K562 (cell line): ENCODE results near the gene DCLK1. TPM values are rescaled to one million over a fixed set of nuclear protein-coding genes. Genes with fewer than 3 reads are reported as not detected.

Source experiments
- ATAC-seq: fragments of 200-7000 bp; cut with Tn5 transposase; 3 replicates; pipeline ENCODE4 v1.9.1; 2020; ENCODE audit warnings: moderate library complexity
- BruUV-seq: library from RNA; stranded (reverse); fragments of 400-500 nt; replicated peaks from 2 replicates; lab custom pipeline; 2021; lab: Mats Ljungman, UMichigan
- CTCF ChIA-PET: fragments of 300-600 bp; formaldehyde crosslinking; extraction: SDS; loops from one replicate; lab custom pipeline; 2021; ENCODE audit warnings: low intra/inter-chr PET ratio; lab: Yijun Ruan, JAX
- POLR2A ChIA-PET: fragments of 300-600, 350-650 bp; sonication (Branson Sonifier 250); formaldehyde crosslinking; extraction: SDS; loops from one replicate; lab custom pipeline; 2021; ENCODE audit warnings: antibody characterized with exemption, inconsistent platforms; lab: Yijun Ruan, JAX
- DNase-seq, 4 experiments: peaks; one replicate each; pipeline versions ENCODE4 v3.0.0 to v3.0.0-alpha.2; 2011 to 2018; ENCODE audit warnings: low spot score in 3 of 4, mixed read lengths in 3 of 4; ENCODE audit errors: extremely low read depth in 1 of 4
- FAIRE-seq: peaks from 2 replicates; lab custom pipeline; 2011; peaks lifted over from hg19 to GRCh38; lab: Jason Lieb, UNC
- H2AFZ ChIP-seq: 2 replicates; pipeline ENCODE4 v1.6.0; 2011; ENCODE audit warnings: low read depth, low read length, control low read depth, inconsistent platforms
- H3K27ac ChIP-seq: fragments of 200-600 bp; 3 replicates; pipeline ENCODE4 v1.8.0; 2011; ENCODE audit warnings: low read depth, mild to moderate bottlenecking, control low read depth, inconsistent platforms, low read length, moderate library complexity, mixed read lengths; ENCODE audit errors: extremely low read depth
- H3K27me3 ChIP-seq, 2 experiments: fragments of 300-600 bp in 1 of 2; 2 replicates in 1 of 2; 3 replicates in 1 of 2; pipeline versions ENCODE4 v1.6.0 to v1.8.0; 2011; ENCODE audit warnings: inconsistent platforms in 2 of 2, low read length in 2 of 2, mild to moderate bottlenecking in 1 of 2, mixed read lengths in 1 of 2, moderate library complexity in 1 of 2; ENCODE audit not compliant: control insufficient read depth in 2 of 2, insufficient read depth in 2 of 2
- H3K36me3 ChIP-seq: fragments of 300-600 bp; 3 replicates; pipeline ENCODE4 v1.8.0; 2011; ENCODE audit warnings: mild to moderate bottlenecking, low read length, inconsistent platforms; ENCODE audit not compliant: control insufficient read depth, insufficient read depth
- H3K4me1 ChIP-seq, 2 experiments: fragments of 200-600 bp in 1 of 2; replicated peaks in 1 of 2; 2 replicates in 1 of 2; 3 replicates in 1 of 2; pipeline versions ENCODE4 v1.5.1 to v1.8.0; 2011; ENCODE audit warnings: inconsistent platforms in 2 of 2, low read length in 2 of 2, mild to moderate bottlenecking in 1 of 2, mixed read lengths in 1 of 2, moderate library complexity in 1 of 2; ENCODE audit not compliant: control insufficient read depth in 2 of 2, insufficient read depth in 2 of 2
- H3K4me2 ChIP-seq: 2 replicates; pipeline ENCODE4 v1.6.1; 2011; ENCODE audit warnings: low read length, control low read depth, inconsistent platforms, mixed read lengths; ENCODE audit not compliant: insufficient read depth
- H3K4me3 ChIP-seq: fragments of 200-600 bp; sonication (generic), shearing (Covaris generic); 2 replicates; pipeline ENCODE4 v1.5.1; 2016; ENCODE audit warnings: control low read depth, inconsistent platforms
- H3K79me2 ChIP-seq: fragments of 200-600 bp; 3 replicates; pipeline ENCODE4 v1.8.0; 2011; ENCODE audit warnings: low read length, inconsistent platforms; ENCODE audit not compliant: control insufficient read depth, insufficient read depth
- H3K9ac ChIP-seq, 2 experiments: 2 replicates each; pipeline versions ENCODE4 v1.6.0 to v1.6.1; 2011; ENCODE audit warnings: low read depth in 2 of 2, low read length in 2 of 2, control low read depth in 1 of 2, inconsistent platforms in 1 of 2, mild to moderate bottlenecking in 1 of 2, mixed read lengths in 1 of 2; ENCODE audit not compliant: insufficient read depth in 1 of 2
- H3K9me1 ChIP-seq: one replicate; pipeline ENCODE4 v1.6.0; 2011; ENCODE audit warnings: inconsistent platforms, mild to moderate bottlenecking, low read length, moderate library complexity; ENCODE audit not compliant: control insufficient read depth, insufficient read depth
- H3K9me3 ChIP-seq: replicated peaks from 2 replicates; pipeline ENCODE4 v1.5.1; 2011; ENCODE audit warnings: low read depth, low read length, inconsistent platforms; ENCODE audit not compliant: control insufficient read depth, insufficient read depth
- H4K20me1 ChIP-seq: replicated peaks from 2 replicates; pipeline ENCODE4 v1.6.1; 2011; ENCODE audit warnings: low read length, inconsistent platforms, mixed read lengths; ENCODE audit not compliant: control insufficient read depth, insufficient read depth
- CBX3 ChIP-seq, 2 experiments: IDR thresholded peaks; 1 replicate in 1 of 2; 2 replicates in 1 of 2; pipeline ENCODE4 v1.6.1; 2012; ENCODE audit warnings: inconsistent platforms in 2 of 2, low read length in 2 of 2, borderline replicate concordance in 1 of 2, control low read depth in 1 of 2
- CC2D1A ChIP-seq: fragments of 450-650 bp; IDR thresholded peaks from 2 replicates; pipeline ENCODE4 v1.6.1; 2017; ENCODE audit warnings: mild to moderate bottlenecking
- E2F3 ChIP-seq: fragments of 250-450 bp; sonication (Bioruptor Pico); IDR thresholded peaks from 2 replicates; pipeline ENCODE4 v1.4.0; 2020; ENCODE audit warnings: mild to moderate bottlenecking
- ETV6 ChIP-seq, 3 experiments: fragments of 150-350 bp in 1 of 3; sonication (generic) in 1 of 3; formaldehyde crosslinking in 1 of 3; IDR thresholded peaks; 2 replicates each; pipeline versions ENCODE4 v1.6.1 to v1.8.0; 2014 to 2022; ENCODE audit warnings: borderline replicate concordance in 2 of 3, low read depth in 2 of 3, antibody characterized with exemption in 1 of 3, low read length in 1 of 3, mild to moderate bottlenecking in 1 of 3, missing genetic modification reagents in 1 of 3
- HNRNPL ChIP-seq: fragments of 200-400 bp; formaldehyde crosslinking; IDR thresholded peaks from 2 replicates; pipeline ENCODE4 v1.6.1; 2017; ENCODE audit warnings: low read depth, mild to moderate bottlenecking, low read length
- IRF2 ChIP-seq: sonication (generic); formaldehyde crosslinking; IDR thresholded peaks from 2 replicates; pipeline ENCODE4 v1.8.1; 2022; ENCODE audit warnings: mild to moderate bottlenecking, missing genetic modification reagents
- KLF6 ChIP-seq: fragments of 250-450 bp; sonication (Bioruptor Pico); IDR thresholded peaks from 2 replicates; pipeline ENCODE4 v1.4.0; 2020; ENCODE audit warnings: mild to moderate bottlenecking, moderate library complexity, borderline replicate concordance
- MAZ ChIP-seq, 2 experiments: fragments of 450-650 bp in 1 of 2; sonication (generic) in 1 of 2; formaldehyde crosslinking; IDR thresholded peaks in 1 of 2; conservative IDR thresholded peaks in 1 of 2; 2 replicates each; pipeline versions ENCODE4 v1.4.0 to v1.5.0; 2020; ENCODE audit warnings: mild to moderate bottlenecking in 1 of 2, missing genetic modification reagents in 1 of 2
- MEIS2 ChIP-seq: fragments of 450-650 bp; IDR thresholded peaks from 2 replicates; pipeline ENCODE4 v1.6.1; 2014; ENCODE audit warnings: mild to moderate bottlenecking; ENCODE audit not compliant: partially characterized antibody
- NR1H2 ChIP-seq: sonication (generic); formaldehyde crosslinking; IDR thresholded peaks from 2 replicates; pipeline ENCODE4 v1.4.0; 2020; ENCODE audit warnings: mild to moderate bottlenecking, missing genetic modification reagents
- RBFOX2 ChIP-seq: fragments of 200-400 bp; formaldehyde crosslinking; IDR thresholded peaks from 2 replicates; pipeline ENCODE4 v1.6.1; 2017; ENCODE audit warnings: low read depth, mild to moderate bottlenecking, low read length, moderate library complexity
- SRSF1 ChIP-seq: fragments of 200-400 bp; formaldehyde crosslinking; IDR thresholded peaks from 2 replicates; pipeline ENCODE4 v1.6.1; 2017; ENCODE audit warnings: mild to moderate bottlenecking, low read depth, low read length, moderate library complexity
- TCF7 ChIP-seq: sonication (generic); IDR thresholded peaks from 2 replicates; pipeline ENCODE4 v1.6.1; 2016; ENCODE audit warnings: antibody characterized with exemption, borderline replicate concordance
- ZNF184 ChIP-seq: sonication (generic); formaldehyde crosslinking; IDR thresholded peaks from 2 replicates; pipeline ENCODE4 v1.5.0; 2020; ENCODE audit warnings: missing genetic modification reagents
- ZNF263 ChIP-seq: sonication (generic); formaldehyde crosslinking; IDR thresholded peaks from 2 replicates; pipeline ENCODE4 v1.8.0; 2022; ENCODE audit warnings: mild to moderate bottlenecking, missing genetic modification reagents, borderline replicate concordance
- ZNF830 ChIP-seq: fragments of 250-450 bp; sonication (Bioruptor Pico); IDR thresholded peaks from 2 replicates; pipeline ENCODE4 v1.5.0; 2021; ENCODE audit warnings: mild to moderate bottlenecking
- WGBS: fragments of 100-300 bp; shearing (Covaris generic); methylation state at CpG from one replicate; pipeline ENCODE4 v1.1.6; 2016; ENCODE audit warnings: low coverage, mixed read lengths; ENCODE audit not compliant: insufficient coverage; ENCODE audit errors: missing lambda C conversion rate; 5-methylcytosine and 5-hydroxymethylcytosine counted together
- in situ Hi-C: fragments of 300-500 bp; cut with MboI; formaldehyde crosslinking; loops from 4 replicates; pipeline ENCODE4 v1.15.0; 2018; ENCODE audit warnings: inconsistent platforms, mixed read lengths
- intact Hi-C: fragments of 100-400 bp; cut with micrococcal nuclease; formaldehyde crosslinking; loops from 2 replicates; pipeline ENCODE4 v1.14.2; 2022
- polyA plus RNA-seq, 8 experiments: library from polyadenylated mRNA; depleted of rRNA in 4 of 8; stranded (reverse) in 5 of 8; unstranded in 3 of 8; fragments of >200 nt; fragmentation: Nextera tagmentation in 2 of 8; fragmentation: Illumina TruSeq in 1 of 8; extraction: Ambion mirVana in 2 of 8; extraction: Trizol in 1 of 8; gene quantifications; 2 replicates each; pipeline versions ENCODE4 v1.2.1 to v1.2.3, GENCODE V29; 2011 to 2014; ENCODE audit warnings: inconsistent platforms in 1 of 8, missing spikeins in 1 of 8
- total RNA-seq, 7 experiments: library from RNA; depleted of rRNA in 6 of 7; stranded (reverse); fragments of >200 nt in 6 of 7; fragmentation: Illumina TruSeq in 2 of 7; extraction: Trizol in 2 of 7; gene quantifications; 2 replicates each; pipeline versions ENCODE4 v1.2.1 to v1.2.3, GENCODE V29; 2011 to 2021; ENCODE audit warnings: low replicate concordance in 1 of 7
- TF ChIP-seq, protein P1 (sequence below): fragments of 450-650 bp; formaldehyde crosslinking; IDR thresholded peaks from 2 replicates; pipeline ENCODE4 v1.4.0; 2022; ENCODE audit warnings: mild to moderate bottlenecking, moderate library complexity
- TF ChIP-seq, protein P2 (sequence below): IDR thresholded peaks from 2 replicates; pipeline ENCODE4 v1.6.1; 2016; ENCODE audit warnings: missing genetic modification characterization, missing compliant biosample characterization
- TF ChIP-seq, protein P3 (sequence below): IDR thresholded peaks from 3 replicates; pipeline ENCODE4 v1.6.1; 2011; ENCODE audit warnings: borderline replicate concordance, mild to moderate bottlenecking; ENCODE audit not compliant: insufficient read length, insufficient read depth

The DCLK1 gene
- total and polyA plus RNA-seq, 9 of the 15 experiments (the other 6 are each of a cell fraction or from before 2014, with no cell fraction given) = 0.07 TPM; not detected in 8

DNA sequence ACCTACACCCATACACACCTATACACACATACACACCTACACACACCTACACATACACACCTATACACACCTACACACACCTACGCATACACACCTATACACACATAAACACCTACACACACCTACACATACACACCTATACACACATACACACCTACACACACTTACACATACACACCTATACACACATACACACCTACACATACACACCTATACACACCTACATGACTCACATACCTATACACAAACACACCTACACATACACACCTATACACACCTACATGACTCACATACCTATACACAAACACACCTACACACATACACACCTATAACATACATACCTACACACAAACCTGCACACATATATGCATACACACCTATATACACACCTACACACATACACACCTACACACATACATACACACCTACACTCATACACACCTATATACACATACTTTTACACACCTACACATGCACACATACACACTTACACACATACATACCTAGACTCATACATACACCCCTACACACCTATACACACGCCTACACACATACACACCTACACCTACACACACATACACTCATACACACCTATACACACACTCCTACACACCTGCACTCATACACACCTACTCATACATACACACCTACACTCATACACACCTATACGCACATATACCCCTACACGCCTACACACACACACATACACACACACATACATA lies 368.0 kb downstream of the DCLK1 start:
- H3K79me2 ChIP-seq = no peaks in the 10 kb centered on the region
- DNase-seq (no peak), ATAC-seq (no peak), FAIRE-seq (no peak)
- no peaks in the 10 kb centered on the region for H3K36me3 ChIP-seq
- no peaks in the 10 kb centered on the region for H3K9me1 ChIP-seq
- H3K27me3 ChIP-seq = no peaks in the 10 kb centered on the region
- H2AFZ ChIP-seq = no peak overlapping the region
- H4K20me1 ChIP-seq = no peaks in the 10 kb centered on the region
- BruUV-seq = no TSS peak
- in situ Hi-C loops = no loop called here
- WGBS = 17% methylated on average over 2 of the region's 4 CpGs
- H3K4me2 ChIP-seq = no peak overlapping the region
- H3K9ac ChIP-seq = no peak overlapping the region
- no peak overlapping the region for H3K4me3 ChIP-seq
- ChIA-PET CTCF (no interaction called here), POLR2A (no interaction called here)
- H3K9me3 ChIP-seq = no peaks in the 10 kb centered on the region
- H3K27ac ChIP-seq = no peak overlapping the region
- H3K4me1 ChIP-seq = no peaks in the 10 kb centered on the region
- intact Hi-C loops = no loop called here
- TF ChIP-seq ZNF263 = no peak
- TF ChIP-seq ETV6 (IDR thresholded peaks at IDR 0.05; ENCODE audit: borderline replicate concordance in 1 of 2, low read depth in 2 of 2, low read length in 1 of 2) = no peak
- TF ChIP-seq ETV6 (CRISPR knock-in tag; IDR thresholded peaks at IDR 0.05; ENCODE audit: borderline replicate concordance) = no peak
- no peak for TF ChIP-seq MEIS2
- no peak for TF ChIP-seq HNRNPL
- TF ChIP-seq CBX3 (IDR thresholded peaks at IDR 0.05; ENCODE audit: borderline replicate concordance in 1 of 2, low read length in 2 of 2) = no peak
- TF ChIP-seq CC2D1A = no peak
- TF ChIP-seq NR1H2 (CRISPR knock-in tag) = no peak
- TF ChIP-seq MAZ (CRISPR knock-in tag; conservative IDR thresholded peaks at IDR 0.05 in 1 of 2, IDR thresholded peaks at IDR 0.05 in 1 of 2) = no peak
- TF ChIP-seq ZNF184 = no peak
- no peak for TF ChIP-seq KLF6 (CRISPR knock-in tag)
- no peak for TF ChIP-seq TCF7
- no peak for TF ChIP-seq E2F3 (CRISPR knock-in tag)
- TF ChIP-seq, protein P1, sequence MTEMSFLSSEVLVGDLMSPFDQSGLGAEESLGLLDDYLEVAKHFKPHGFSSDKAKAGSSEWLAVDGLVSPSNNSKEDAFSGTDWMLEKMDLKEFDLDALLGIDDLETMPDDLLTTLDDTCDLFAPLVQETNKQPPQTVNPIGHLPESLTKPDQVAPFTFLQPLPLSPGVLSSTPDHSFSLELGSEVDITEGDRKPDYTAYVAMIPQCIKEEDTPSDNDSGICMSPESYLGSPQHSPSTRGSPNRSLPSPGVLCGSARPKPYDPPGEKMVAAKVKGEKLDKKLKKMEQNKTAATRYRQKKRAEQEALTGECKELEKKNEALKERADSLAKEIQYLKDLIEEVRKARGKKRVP (CRISPR knock-in tag) = no peak
- TF ChIP-seq RBFOX2 = no peak
- no peak for TF ChIP-seq SRSF1
- TF ChIP-seq, protein P2, sequence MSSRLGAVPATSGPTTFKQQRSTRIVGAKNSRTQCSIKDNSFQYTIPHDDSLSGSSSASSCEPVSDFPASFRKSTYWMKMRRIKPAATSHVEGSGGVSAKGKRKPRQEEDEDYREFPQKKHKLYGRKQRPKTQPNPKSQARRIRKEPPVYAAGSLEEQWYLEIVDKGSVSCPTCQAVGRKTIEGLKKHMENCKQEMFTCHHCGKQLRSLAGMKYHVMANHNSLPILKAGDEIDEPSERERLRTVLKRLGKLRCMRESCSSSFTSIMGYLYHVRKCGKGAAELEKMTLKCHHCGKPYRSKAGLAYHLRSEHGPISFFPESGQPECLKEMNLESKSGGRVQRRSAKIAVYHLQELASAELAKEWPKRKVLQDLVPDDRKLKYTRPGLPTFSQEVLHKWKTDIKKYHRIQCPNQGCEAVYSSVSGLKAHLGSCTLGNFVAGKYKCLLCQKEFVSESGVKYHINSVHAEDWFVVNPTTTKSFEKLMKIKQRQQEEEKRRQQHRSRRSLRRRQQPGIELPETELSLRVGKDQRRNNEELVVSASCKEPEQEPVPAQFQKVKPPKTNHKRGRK (tag) = no peak
- no peak for TF ChIP-seq ZNF830 (CRISPR knock-in tag)
- TF ChIP-seq IRF2 (CRISPR knock-in tag) = no peak
- TF ChIP-seq, protein P3, sequence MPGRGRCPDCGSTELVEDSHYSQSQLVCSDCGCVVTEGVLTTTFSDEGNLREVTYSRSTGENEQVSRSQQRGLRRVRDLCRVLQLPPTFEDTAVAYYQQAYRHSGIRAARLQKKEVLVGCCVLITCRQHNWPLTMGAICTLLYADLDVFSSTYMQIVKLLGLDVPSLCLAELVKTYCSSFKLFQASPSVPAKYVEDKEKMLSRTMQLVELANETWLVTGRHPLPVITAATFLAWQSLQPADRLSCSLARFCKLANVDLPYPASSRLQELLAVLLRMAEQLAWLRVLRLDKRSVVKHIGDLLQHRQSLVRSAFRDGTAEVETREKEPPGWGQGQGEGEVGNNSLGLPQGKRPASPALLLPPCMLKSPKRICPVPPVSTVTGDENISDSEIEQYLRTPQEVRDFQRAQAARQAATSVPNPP = no peak
